Ectodermal cell (in vitro differentiated cells): ENCODE data around the gene SLX4.

Source experiments
- H3K27ac ChIP-seq: 2 replicates; pipeline ENCODE4 v1.7.0; 2013; ENCODE audit warnings: mild to moderate bottlenecking, low read depth, low read length; ENCODE audit not compliant: insufficient read depth, poor library complexity, severe bottlenecking
- H3K27me3 ChIP-seq: 2 replicates; pipeline ENCODE4 v1.7.0; 2013; ENCODE audit warnings: mild to moderate bottlenecking, low read length; ENCODE audit not compliant: insufficient read depth, control insufficient read depth, poor library complexity, severe bottlenecking
- H3K36me3 ChIP-seq: one replicate; pipeline ENCODE4 v1.7.0; 2013; ENCODE audit warnings: low read length; ENCODE audit not compliant: control insufficient read depth, insufficient read depth
- H3K4me1 ChIP-seq: one replicate; pipeline ENCODE4 v1.7.0; 2013; ENCODE audit warnings: low read length; ENCODE audit not compliant: control insufficient read depth, insufficient read depth
- H3K4me3 ChIP-seq: 2 replicates; pipeline ENCODE4 v1.7.0; 2013; ENCODE audit warnings: low read depth, low read length, control low read depth; ENCODE audit not compliant: insufficient read depth
- H3K9me3 ChIP-seq: 2 replicates; pipeline ENCODE4 v1.7.0; 2013; ENCODE audit warnings: mild to moderate bottlenecking, low read length, moderate library complexity; ENCODE audit not compliant: control insufficient read depth
- WGBS, 2 experiments: methylation state at CpG; one replicate each; pipeline ENCODE4 v1.1.7; 2013; ENCODE audit warnings: missing lambda C conversion rate in 2 of 2; 5-methylcytosine and 5-hydroxymethylcytosine counted together

Gene SLX4

DNA sequence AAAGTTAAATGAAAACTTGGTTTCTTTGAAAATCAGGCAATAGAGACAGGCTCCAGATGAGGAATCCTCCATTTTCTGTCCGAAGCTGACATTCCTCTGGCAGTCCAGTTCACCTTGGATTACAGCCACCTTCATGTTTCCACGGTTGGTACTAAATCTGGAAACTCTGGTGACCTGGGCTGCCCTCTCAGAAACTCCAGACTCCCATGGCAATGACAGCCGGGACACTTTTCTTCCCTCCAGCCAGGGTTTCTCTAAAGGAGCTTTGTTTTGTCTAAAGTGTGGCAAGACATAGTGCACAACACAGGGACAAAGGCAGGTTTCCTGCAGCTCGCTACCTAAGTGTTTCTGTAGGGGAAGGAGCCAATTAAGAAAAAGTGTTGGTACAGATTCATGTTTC, 74.6 kb downstream of the SLX4 start:
- Histone ChIP-seq H3K27me3 (no peaks in the 10 kb centered on the region), H3K36me3 (peaks cover 14% of the 10 kb centered on the region), H3K9me3 (no peaks in the 10 kb centered on the region), H3K27ac (no peak overlapping the region), H3K4me3 (no peak overlapping the region), H3K4me1 (peaks cover 4% of the 10 kb centered on the region)
- WGBS, 2 experiments = 91 to 96% methylated on average over 4 of the region's 4 CpGs

DNA sequence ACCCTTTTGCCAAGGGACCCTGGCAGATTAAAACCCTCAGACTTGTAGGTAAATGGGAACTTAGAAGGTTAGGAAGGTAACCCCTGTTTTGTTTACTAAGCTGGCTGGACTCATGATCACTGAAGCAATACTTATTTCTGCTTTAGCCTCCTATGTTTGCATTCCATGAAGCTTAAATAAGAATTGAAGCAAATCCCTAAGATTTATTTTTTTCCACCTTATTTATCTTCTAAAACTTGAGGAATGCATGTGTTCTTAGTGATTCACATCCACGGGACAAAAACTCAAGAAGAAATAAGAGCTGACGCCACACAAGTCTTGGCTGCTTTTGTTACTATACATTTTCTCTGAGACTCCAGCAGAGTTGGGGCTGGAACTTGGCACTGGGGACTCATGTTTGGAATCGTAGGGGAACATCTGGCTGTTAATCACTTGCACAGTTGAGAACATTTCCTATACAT, 75.1 kb downstream of the SLX4 start:
- Histone ChIP-seq H3K4me1 (no peaks in the 10 kb centered on the region), H3K27me3 (no peaks in the 10 kb centered on the region), H3K27ac (no peak overlapping the region), H3K4me3 (no peak overlapping the region), H3K9me3 (no peaks in the 10 kb centered on the region), H3K36me3 (peaks cover 14% of the 10 kb centered on the region)
- 91 to 95% methylated on average over 3 of the region's 3 CpGs for WGBS, 2 experiments

- no peaks in the 10 kb centered on the region for H3K27me3 ChIP-seq
- H3K36me3 ChIP-seq = peaks cover 23% of the 10 kb centered on the region
- no peak overlapping the region for H3K27ac ChIP-seq
- no peaks in the 10 kb centered on the region for H3K9me3 ChIP-seq
- H3K4me3 ChIP-seq = no peak overlapping the region
- H3K4me1 ChIP-seq = no peaks in the 10 kb centered on the region
- WGBS, 2 experiments = 92 to 95% methylated on average over 10 of the region's 10 CpGs
These were observed 77.3 kb downstream of the SLX4 start for GRCh38 chr16:3534126-3534525.

DNA sequence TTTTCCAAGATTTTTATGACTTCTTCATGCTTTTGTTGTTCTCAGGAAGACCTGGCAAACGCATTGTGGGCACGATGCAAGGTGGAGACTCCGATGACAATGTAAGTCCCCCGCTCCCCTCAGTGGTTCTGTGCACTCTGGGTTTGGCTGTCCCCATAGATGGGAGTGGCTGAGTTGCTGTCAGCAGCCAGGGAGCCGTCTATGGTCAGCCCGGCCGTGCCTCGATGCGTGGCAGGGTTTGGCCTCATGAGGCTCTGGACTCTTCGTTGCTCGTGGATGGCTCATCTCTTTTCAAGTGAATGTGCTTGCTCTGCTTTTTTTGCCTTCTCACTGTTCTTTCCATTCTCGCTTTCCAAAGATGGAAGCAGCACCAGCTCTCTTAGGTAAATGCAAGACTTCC, 78.7 kb downstream of the SLX4 start:
- Histone ChIP-seq H3K4me3 (no peak overlapping the region), H3K36me3 (peaks cover 36% of the 10 kb centered on the region), H3K4me1 (no peaks in the 10 kb centered on the region), H3K27ac (no peak overlapping the region), H3K27me3 (no peaks in the 10 kb centered on the region), H3K9me3 (no peaks in the 10 kb centered on the region)
- 94 to 96% methylated on average over 12 of the region's 12 CpGs for WGBS, 2 experiments
